ENCODE results near the gene CCL20. TPM values are rescaled to one million over a fixed set of nuclear protein-coding genes. Genes with fewer than 3 reads are reported as not detected.

Gene CCL20
- total and polyA plus RNA-seq, 4 donors = 8.0 to 712 (median 47.5) TPM

GRCh38 chr2:227862227-227862740 lies 48.6 kb downstream of the CCL20 start:
- ATAC-seq (ENCODE audit: insufficient read depth, low FRiP score) = no peak
- peak; percentile 44 for TF ChIP-seq CTCF (IDR thresholded peaks at IDR 0.05; ENCODE audit: control extremely low read depth, extremely low read depth)
- no peaks in the 10 kb centered on the region for H3K27me3 ChIP-seq (ENCODE audit: control insufficient read depth in 3 of 3, insufficient read depth in 3 of 3, low read length in 2 of 3)
- H3K36me3 ChIP-seq (ENCODE audit: control insufficient read depth in 4 of 4, insufficient read depth in 4 of 4, low read length in 4 of 4) = no peaks in the 10 kb centered on the region
- peak in 2 of 3 donors; percentile 31 to 52 for DNase-seq
- no peak overlapping the region for H3K4me3 ChIP-seq
- no peak overlapping the region for H3K27ac ChIP-seq (ENCODE audit: low read depth in 1 of 2, low read length in 1 of 2)
- H3K9me3 ChIP-seq (ENCODE audit: control insufficient read depth in 4 of 4, insufficient read depth in 3 of 4, low read length in 3 of 4) = no peaks in the 10 kb centered on the region
- peaks cover 0 to 4% (median 0%) of the 10 kb centered on the region in 5 donors for H3K4me1 ChIP-seq (ENCODE audit: control insufficient read depth in 5 of 5, insufficient read depth in 5 of 5, low read length in 5 of 5)
- no peak overlapping the region for H3K9ac ChIP-seq (ENCODE audit: insufficient read depth in 1 of 2, low read length in 2 of 2)
- WGBS, 2 donors = 33 to 40% methylated on average over 8 of the region's 8 CpGs

GRCh38 chr2:227862741-227863588 lies 49.3 kb downstream of the CCL20 start:
- peaks cover 0 to 4% (median 0%) of the 10 kb centered on the region in 5 donors for H3K4me1 ChIP-seq (ENCODE audit: control insufficient read depth in 5 of 5, insufficient read depth in 5 of 5, low read length in 5 of 5)
- H3K9ac ChIP-seq (ENCODE audit: insufficient read depth in 1 of 2, low read length in 2 of 2) = no peak overlapping the region
- H3K9me3 ChIP-seq (ENCODE audit: control insufficient read depth in 4 of 4, insufficient read depth in 3 of 4, low read length in 3 of 4) = no peaks in the 10 kb centered on the region
- no peaks in the 10 kb centered on the region for H3K36me3 ChIP-seq (ENCODE audit: control insufficient read depth in 4 of 4, insufficient read depth in 4 of 4, low read length in 4 of 4)
- no peak overlapping the region for H3K4me3 ChIP-seq
- no peak for TF ChIP-seq CTCF (IDR thresholded peaks at IDR 0.05; ENCODE audit: control extremely low read depth, extremely low read depth)
- peak in 1 of 3 donors; percentile 47 for DNase-seq
- peak overlapping the region in 1 of 2 donors; percentile 42 for H3K27ac ChIP-seq (ENCODE audit: low read depth in 1 of 2, low read length in 1 of 2)
- WGBS, 2 donors = 69 to 75% methylated on average over 7 of the region's 7 CpGs
- ATAC-seq (ENCODE audit: insufficient read depth, low FRiP score) = peak; percentile 79
- H3K27me3 ChIP-seq (ENCODE audit: control insufficient read depth in 3 of 3, insufficient read depth in 3 of 3, low read length in 2 of 3) = no peaks in the 10 kb centered on the region

DNA sequence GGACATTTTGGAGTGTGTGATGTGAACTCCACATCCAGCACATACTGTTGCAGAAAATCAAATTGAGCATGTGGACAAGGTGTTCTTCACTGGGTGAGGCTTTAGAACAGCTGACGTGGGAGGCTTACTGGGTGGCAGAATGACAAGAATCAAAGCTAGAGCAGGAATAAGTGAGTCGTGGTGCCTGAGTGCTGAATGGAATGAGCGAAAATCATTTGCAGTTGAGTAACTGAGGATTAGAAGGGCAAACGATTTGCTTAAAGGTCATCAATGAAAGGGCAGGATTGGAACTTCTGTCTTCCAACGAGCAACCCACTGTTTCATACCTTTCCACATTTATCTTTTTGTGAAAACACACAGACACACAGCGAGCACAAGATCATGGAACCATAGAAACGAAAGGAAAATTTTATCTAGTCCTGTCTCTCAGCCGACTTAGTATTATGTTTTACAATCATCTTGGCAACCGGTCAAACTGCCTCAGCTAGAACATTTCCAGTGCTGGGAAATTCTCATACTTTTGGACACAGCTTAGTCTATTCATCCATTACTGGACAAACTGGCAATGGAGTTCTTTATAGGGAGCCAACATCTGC lies 50.6 kb downstream of the CCL20 start:
- H3K4me1 ChIP-seq (ENCODE audit: control insufficient read depth in 5 of 5, insufficient read depth in 5 of 5, low read length in 5 of 5) = peaks cover 0 to 4% (median 0%) of the 10 kb centered on the region in 5 donors
- H3K27ac ChIP-seq (ENCODE audit: low read depth in 1 of 2, low read length in 1 of 2) = no peak overlapping the region
- no peaks in the 10 kb centered on the region for H3K9me3 ChIP-seq (ENCODE audit: control insufficient read depth in 4 of 4, insufficient read depth in 3 of 4, low read length in 3 of 4)
- DNase-seq = peak in 2 of 3 donors; percentile 14 to 41
- H3K9ac ChIP-seq (ENCODE audit: insufficient read depth in 1 of 2, low read length in 2 of 2) = no peak overlapping the region
- H3K4me3 ChIP-seq = no peak overlapping the region
- WGBS, 2 donors = 63 to 82% methylated on average over 9 of the region's 9 CpGs
- no peaks in the 10 kb centered on the region for H3K27me3 ChIP-seq (ENCODE audit: control insufficient read depth in 3 of 3, insufficient read depth in 3 of 3, low read length in 2 of 3)
- no peaks in the 10 kb centered on the region for H3K36me3 ChIP-seq (ENCODE audit: control insufficient read depth in 4 of 4, insufficient read depth in 4 of 4, low read length in 4 of 4)
- ATAC-seq (ENCODE audit: insufficient read depth, low FRiP score) = no peak
- no peak for TF ChIP-seq CTCF (IDR thresholded peaks at IDR 0.05; ENCODE audit: control extremely low read depth, extremely low read depth)

All from lung (tissue), 12 donors.